ENCODE measurements around the gene B4GALNT4. TPM values are rescaled to one million over a fixed set of nuclear protein-coding genes. Genes with fewer than 3 reads are reported as not detected.

B4GALNT4 gene
- total RNA-seq, 1 donor from 2014 or later, result 64.6 TPM

DNA sequence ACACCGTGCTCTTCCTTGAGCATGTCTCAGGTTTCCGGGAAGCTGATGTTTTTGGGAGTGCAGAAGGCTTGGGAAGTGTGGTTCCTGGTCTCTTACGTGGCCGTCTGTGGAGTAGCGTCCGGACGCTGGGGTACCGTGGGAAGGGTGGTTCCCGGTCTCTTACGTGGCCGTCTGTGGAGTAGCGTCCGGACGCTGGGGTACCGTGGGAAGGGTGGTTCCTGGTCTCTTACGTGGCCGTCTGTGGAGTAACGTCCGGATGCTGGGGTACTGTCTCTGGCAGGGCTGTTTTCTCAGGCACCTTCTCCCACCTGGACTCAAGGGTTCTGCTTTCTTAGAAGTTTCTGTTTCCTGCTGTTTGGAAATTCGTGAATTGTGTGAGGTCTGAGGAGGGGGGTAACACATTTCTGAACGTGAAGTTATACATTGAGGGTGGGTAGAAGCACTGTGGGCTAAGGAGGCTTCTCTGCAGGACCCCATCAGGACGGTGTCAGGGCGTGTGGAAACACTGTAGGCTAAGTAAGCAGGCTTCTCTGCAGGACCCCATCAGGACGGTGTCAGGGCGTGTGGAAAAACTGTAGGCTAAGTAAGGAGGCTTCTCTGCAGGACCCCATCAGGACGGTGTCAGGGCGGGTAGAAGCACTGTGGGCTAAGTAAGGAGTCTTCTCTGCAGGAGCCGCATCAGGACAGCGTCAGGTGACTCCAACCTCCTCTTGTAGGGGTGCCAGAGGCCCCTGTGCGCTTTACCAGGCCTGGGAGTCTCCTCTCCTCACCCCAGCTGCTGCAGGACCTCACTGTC is 43.3 kb upstream of the B4GALNT4 start:
- Histone ChIP-seq H4K20me1 (ENCODE audit: insufficient read depth, low read length) (no peaks in the 10 kb centered on the region), H3K4me1 (ENCODE audit: insufficient read depth, low read length) (peaks cover 7% of the 10 kb centered on the region), H3K4me2 (ENCODE audit: low read length) (no peak overlapping the region), H2AFZ (ENCODE audit: low read depth, low read length) (no peak overlapping the region), H3K9me3 (ENCODE audit: insufficient read depth, low read depth, low read length) (no peaks in the 10 kb centered on the region), H3K79me2 (ENCODE audit: insufficient read depth, low read length) (no peaks in the 10 kb centered on the region), H3K4me3 (ENCODE audit: insufficient read depth, low read depth, low read length) (no peak overlapping the region), H3K27ac (ENCODE audit: low read depth, low read length) (no peak overlapping the region), H3K36me3 (ENCODE audit: insufficient read depth, low read length) (no peaks in the 10 kb centered on the region), H3K27me3 (ENCODE audit: insufficient read depth, low read length) (no peaks in the 10 kb centered on the region), H3K9ac (ENCODE audit: low read length) (no peak overlapping the region)
- Mint-ChIP-seq H3K4me1 (ENCODE audit: low read depth, unreplicated experiment) (peaks cover 4% of the 10 kb centered on the region), H3K4me3 (ENCODE audit: unreplicated experiment) (peak overlapping the region; percentile 0), H3K9me3 (ENCODE audit: unreplicated experiment) (no peaks in the 10 kb centered on the region), H3K27ac (ENCODE audit: unreplicated experiment) (no peak overlapping the region), H3K27me3 (ENCODE audit: low read depth, unreplicated experiment) (peaks cover 4% of the 10 kb centered on the region), H3K36me3 (ENCODE audit: low read depth, unreplicated experiment) (no peaks in the 10 kb centered on the region)
- TF ChIP-seq EZH2 (IDR thresholded peaks at IDR 0.05; ENCODE audit: insufficient read depth, low read length), result no peak
- TF ChIP-seq, protein P1, sequence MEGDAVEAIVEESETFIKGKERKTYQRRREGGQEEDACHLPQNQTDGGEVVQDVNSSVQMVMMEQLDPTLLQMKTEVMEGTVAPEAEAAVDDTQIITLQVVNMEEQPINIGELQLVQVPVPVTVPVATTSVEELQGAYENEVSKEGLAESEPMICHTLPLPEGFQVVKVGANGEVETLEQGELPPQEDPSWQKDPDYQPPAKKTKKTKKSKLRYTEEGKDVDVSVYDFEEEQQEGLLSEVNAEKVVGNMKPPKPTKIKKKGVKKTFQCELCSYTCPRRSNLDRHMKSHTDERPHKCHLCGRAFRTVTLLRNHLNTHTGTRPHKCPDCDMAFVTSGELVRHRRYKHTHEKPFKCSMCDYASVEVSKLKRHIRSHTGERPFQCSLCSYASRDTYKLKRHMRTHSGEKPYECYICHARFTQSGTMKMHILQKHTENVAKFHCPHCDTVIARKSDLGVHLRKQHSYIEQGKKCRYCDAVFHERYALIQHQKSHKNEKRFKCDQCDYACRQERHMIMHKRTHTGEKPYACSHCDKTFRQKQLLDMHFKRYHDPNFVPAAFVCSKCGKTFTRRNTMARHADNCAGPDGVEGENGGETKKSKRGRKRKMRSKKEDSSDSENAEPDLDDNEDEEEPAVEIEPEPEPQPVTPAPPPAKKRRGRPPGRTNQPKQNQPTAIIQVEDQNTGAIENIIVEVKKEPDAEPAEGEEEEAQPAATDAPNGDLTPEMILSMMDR (IDR thresholded peaks at IDR 0.05; ENCODE audit: insufficient read depth, low read depth, low read length), result no peak
- FAIRE-seq (no peak), DNase-seq (ENCODE audit: low read depth) (no peak)

DNA sequence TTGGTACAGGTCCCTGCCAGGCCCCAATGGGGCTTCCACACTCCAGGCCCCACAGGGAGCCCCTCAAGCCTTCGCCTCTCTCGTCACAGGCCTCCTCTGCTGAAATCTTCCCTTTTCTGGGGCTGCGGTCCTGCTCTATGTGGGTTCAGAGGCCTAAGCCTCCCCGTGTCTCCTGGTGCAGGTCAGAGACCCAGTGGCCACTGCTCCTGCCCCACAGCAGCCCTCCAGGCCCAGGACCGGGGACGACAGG is 42.8 kb upstream of the B4GALNT4 start:
- Mint-ChIP-seq H3K27ac (ENCODE audit: unreplicated experiment) (no peak overlapping the region), H3K9me3 (ENCODE audit: unreplicated experiment) (no peaks in the 10 kb centered on the region), H3K36me3 (ENCODE audit: low read depth, unreplicated experiment) (no peaks in the 10 kb centered on the region), H3K27me3 (ENCODE audit: low read depth, unreplicated experiment) (peaks cover 8% of the 10 kb centered on the region), H3K4me3 (ENCODE audit: unreplicated experiment) (no peak overlapping the region), H3K4me1 (ENCODE audit: low read depth, unreplicated experiment) (peaks cover 6% of the 10 kb centered on the region)
- peaks cover 7% of the 10 kb centered on the region for H3K4me1 ChIP-seq (ENCODE audit: insufficient read depth, low read length)
- peak overlapping the region; percentile 30 for H3K9ac ChIP-seq (ENCODE audit: low read length)
- FAIRE-seq (no peak), DNase-seq (ENCODE audit: low read depth) (no peak)
- no peaks in the 10 kb centered on the region for H4K20me1 ChIP-seq (ENCODE audit: insufficient read depth, low read length)
- peak overlapping the region; percentile 46 for H3K4me2 ChIP-seq (ENCODE audit: low read length)
- no peaks in the 10 kb centered on the region for H3K9me3 ChIP-seq (ENCODE audit: insufficient read depth, low read depth, low read length)
- no peaks in the 10 kb centered on the region for H3K36me3 ChIP-seq (ENCODE audit: insufficient read depth, low read length)
- TF ChIP-seq EZH2 (IDR thresholded peaks at IDR 0.05; ENCODE audit: insufficient read depth, low read length), result no peak
- TF ChIP-seq, protein P1 (IDR thresholded peaks at IDR 0.05; ENCODE audit: insufficient read depth, low read depth, low read length), result no peak
- H3K79me2 ChIP-seq (ENCODE audit: insufficient read depth, low read length), result no peaks in the 10 kb centered on the region
- peak overlapping the region; percentile 64 for H2AFZ ChIP-seq (ENCODE audit: low read depth, low read length)
- H3K27ac ChIP-seq (ENCODE audit: low read depth, low read length), result no peak overlapping the region
- no peaks in the 10 kb centered on the region for H3K27me3 ChIP-seq (ENCODE audit: insufficient read depth, low read length)
- no peak overlapping the region for H3K4me3 ChIP-seq (ENCODE audit: insufficient read depth, low read depth, low read length)

DNA sequence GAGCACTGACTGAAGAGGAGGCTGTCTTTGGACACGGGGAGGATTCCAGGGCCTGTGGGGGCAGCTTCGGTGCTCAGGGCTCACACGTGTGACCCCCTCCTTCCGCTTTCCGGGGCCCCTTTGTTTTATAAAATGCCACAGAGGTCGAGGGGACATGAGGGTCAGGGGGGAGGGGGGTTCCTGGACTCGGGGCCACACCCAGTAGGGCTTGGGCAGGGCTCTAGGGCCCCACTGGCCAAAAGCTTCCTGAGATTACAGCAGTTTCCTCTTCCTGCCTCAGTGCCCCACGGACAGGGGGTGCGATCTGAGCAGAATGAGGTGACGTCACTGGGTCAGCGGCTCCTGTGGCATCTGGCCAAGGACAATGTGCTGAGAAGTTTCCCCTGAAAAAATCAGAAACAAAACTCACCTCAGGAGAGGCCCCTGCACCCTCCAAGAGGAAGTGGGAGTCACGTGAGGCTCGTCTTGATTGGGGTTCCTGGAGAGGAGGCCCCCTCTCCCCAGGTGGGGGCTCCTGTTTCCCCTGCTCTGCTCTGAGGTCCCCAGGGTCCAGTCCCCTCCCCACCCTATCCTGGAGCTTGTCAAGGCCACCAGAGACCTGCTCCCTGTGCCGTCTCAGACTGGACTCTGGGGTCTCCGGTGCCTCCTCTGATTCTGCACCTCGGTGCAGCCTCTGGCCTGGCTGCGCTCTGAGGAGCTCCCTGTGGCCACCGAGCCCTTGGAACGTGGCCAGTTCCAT is 42.3 kb upstream of the B4GALNT4 start:
- no peak overlapping the region for H3K4me3 Mint-ChIP-seq (ENCODE audit: unreplicated experiment)
- H3K4me1 Mint-ChIP-seq (ENCODE audit: low read depth, unreplicated experiment), result peaks cover 6% of the 10 kb centered on the region
- H3K27me3 ChIP-seq (ENCODE audit: insufficient read depth, low read length), result no peaks in the 10 kb centered on the region
- FAIRE-seq (no peak), DNase-seq (ENCODE audit: low read depth) (no peak)
- H3K27me3 Mint-ChIP-seq (ENCODE audit: low read depth, unreplicated experiment), result peaks cover 8% of the 10 kb centered on the region
- H3K36me3 Mint-ChIP-seq (ENCODE audit: low read depth, unreplicated experiment), result no peaks in the 10 kb centered on the region
- H2AFZ ChIP-seq (ENCODE audit: low read depth, low read length), result peak overlapping the region; percentile 64
- H3K9me3 ChIP-seq (ENCODE audit: insufficient read depth, low read depth, low read length), result no peaks in the 10 kb centered on the region
- no peaks in the 10 kb centered on the region for H3K36me3 ChIP-seq (ENCODE audit: insufficient read depth, low read length)
- no peak overlapping the region for H3K27ac Mint-ChIP-seq (ENCODE audit: unreplicated experiment)
- TF ChIP-seq EZH2 (IDR thresholded peaks at IDR 0.05; ENCODE audit: insufficient read depth, low read length), result no peak
- TF ChIP-seq, protein P1 (IDR thresholded peaks at IDR 0.05; ENCODE audit: insufficient read depth, low read depth, low read length), result no peak
- H3K4me3 ChIP-seq (ENCODE audit: insufficient read depth, low read depth, low read length), result no peak overlapping the region
- no peaks in the 10 kb centered on the region for H3K9me3 Mint-ChIP-seq (ENCODE audit: unreplicated experiment)
- H3K9ac ChIP-seq (ENCODE audit: low read length), result peak overlapping the region; percentile 30
- no peaks in the 10 kb centered on the region for H3K79me2 ChIP-seq (ENCODE audit: insufficient read depth, low read length)
- H3K27ac ChIP-seq (ENCODE audit: low read depth, low read length), result no peak overlapping the region
- no peaks in the 10 kb centered on the region for H4K20me1 ChIP-seq (ENCODE audit: insufficient read depth, low read length)
- peaks cover 7% of the 10 kb centered on the region for H3K4me1 ChIP-seq (ENCODE audit: insufficient read depth, low read length)
- peak overlapping the region; percentile 46 for H3K4me2 ChIP-seq (ENCODE audit: low read length)
